ENCODE data around the gene ZNF160.
"Not testable (repeated sequence)": the region's sequence is repeated elsewhere in the genome, so short reads cannot be mapped to it uniquely, and the experiment has no call there.

GRCh38 chr19:53098570-53098969, 4.7 kb downstream of the ZNF160 start:
- TF ChIP-seq, protein P1, sequence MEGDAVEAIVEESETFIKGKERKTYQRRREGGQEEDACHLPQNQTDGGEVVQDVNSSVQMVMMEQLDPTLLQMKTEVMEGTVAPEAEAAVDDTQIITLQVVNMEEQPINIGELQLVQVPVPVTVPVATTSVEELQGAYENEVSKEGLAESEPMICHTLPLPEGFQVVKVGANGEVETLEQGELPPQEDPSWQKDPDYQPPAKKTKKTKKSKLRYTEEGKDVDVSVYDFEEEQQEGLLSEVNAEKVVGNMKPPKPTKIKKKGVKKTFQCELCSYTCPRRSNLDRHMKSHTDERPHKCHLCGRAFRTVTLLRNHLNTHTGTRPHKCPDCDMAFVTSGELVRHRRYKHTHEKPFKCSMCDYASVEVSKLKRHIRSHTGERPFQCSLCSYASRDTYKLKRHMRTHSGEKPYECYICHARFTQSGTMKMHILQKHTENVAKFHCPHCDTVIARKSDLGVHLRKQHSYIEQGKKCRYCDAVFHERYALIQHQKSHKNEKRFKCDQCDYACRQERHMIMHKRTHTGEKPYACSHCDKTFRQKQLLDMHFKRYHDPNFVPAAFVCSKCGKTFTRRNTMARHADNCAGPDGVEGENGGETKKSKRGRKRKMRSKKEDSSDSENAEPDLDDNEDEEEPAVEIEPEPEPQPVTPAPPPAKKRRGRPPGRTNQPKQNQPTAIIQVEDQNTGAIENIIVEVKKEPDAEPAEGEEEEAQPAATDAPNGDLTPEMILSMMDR (IDR thresholded peaks at IDR 0.05), result not testable (repeated sequence)
- not testable (repeated sequence) for TF ChIP-seq EP300, POLR2A (IDR thresholded peaks at IDR 0.05)
